Ammon's horn (tissue), 1 donor: ENCODE measurements around the gene CHMP1A.
"Not testable (repeated sequence)": the region's sequence is repeated elsewhere in the genome, so short reads cannot be mapped to it uniquely, and the experiment has no call there.

Experiments used
- DNase-seq: peaks from one replicate; pipeline ENCODE4 v3.0.0-alpha.2; 2016; ENCODE audit warnings: low spot score

The CHMP1A gene

DNA sequence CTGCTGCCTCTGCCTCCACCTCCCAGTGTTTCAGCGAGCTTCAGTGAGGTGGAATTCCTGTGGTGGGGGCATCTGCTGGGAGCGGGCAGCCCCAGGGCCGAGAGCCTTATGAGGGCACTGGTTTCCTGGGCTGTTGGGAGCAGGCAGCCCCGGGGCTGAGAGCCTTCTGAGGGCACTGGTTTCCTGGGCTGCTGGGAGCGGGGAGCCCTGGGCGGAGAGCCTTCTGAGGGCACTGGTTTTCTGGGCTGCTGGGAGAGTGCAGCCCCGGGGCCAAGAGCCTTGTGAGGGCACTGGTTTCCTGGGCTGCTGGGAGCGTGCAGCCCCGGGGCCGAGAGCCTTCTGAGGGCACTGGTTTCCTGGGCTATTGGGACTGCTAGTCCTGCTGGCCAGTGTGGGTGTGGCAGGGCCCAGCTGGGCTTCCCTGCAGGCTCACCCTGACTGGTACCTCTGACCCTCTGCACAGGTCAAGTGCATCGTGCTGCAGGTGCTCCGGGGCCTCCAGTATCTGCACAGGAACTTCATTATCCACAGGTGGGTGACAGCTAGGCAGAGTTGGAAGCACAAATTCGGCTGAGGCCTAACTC lies 34.6 kb upstream of the CHMP1A start:
- DNase-seq: no peak

DNA sequence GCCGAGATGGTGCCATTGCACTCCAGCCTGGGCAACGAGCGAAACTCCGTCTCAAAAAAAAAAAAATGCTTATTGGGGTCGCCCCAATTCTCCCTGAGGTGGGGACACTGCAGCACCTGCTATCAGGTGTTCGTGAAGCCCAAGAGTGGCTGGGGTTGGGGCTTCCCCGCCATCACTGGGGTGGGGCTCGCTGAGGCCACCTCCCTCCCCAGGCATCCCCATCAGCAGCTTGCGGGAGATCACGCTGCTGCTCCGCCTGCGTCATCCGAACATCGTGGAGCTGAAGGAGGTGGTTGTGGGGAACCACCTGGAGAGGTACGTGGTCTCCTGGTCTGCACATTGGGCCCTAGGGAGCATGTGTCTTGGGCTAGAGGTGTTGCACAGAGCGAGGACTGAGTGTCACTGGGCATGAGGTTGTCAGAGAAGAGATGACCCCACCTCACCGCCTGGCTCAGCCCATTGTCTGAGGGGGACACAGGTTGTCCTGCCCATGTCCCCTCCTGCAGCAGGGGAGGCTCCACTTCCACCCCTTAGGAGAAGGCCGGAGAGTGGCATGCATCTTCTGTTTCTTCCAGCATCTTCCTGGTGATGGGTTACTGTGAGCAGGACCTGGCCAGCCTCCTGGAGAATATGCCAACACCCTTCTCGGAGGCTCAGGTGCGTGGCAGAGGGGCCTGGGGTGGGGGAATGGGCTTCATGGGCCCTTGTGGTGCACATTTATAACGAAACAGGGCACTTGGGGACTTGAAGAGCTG lies 33.9 kb upstream of the CHMP1A start:
- DNase-seq: no peak

- DNase-seq: no peak
These were observed 32.9 kb upstream of the CHMP1A start for GRCh38 chr16:89690392-89690901.

GRCh38 chr16:89689621-89690020 lies 32.1 kb upstream of the CHMP1A start:
- DNase-seq: not testable (repeated sequence)

GRCh38 chr16:89689142-89689541 lies 31.6 kb upstream of the CHMP1A start:
- DNase-seq: no peak

DNA sequence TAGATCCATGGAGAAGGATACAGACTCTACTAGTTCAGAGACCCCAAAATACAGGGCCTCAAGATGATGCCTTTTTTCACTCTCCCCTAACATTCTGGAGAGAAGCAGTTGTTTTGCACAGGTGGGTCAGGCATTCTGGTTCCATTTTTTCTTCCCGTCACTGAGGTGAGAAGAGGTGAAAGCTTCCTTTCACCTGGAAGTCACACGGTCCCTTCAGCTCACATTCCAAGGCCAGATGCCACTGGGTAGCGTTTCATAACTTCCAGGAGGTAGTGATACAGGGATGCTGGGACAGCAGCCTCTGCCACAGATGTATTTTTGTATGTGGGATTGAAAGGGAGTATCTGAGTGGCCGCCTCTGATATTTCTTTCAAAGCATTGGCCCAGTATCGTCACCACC lies 30.9 kb upstream of the CHMP1A start:
- DNase-seq: no peak

GRCh38 chr16:89687092-89687940 lies 29.8 kb upstream of the CHMP1A start:
- DNase-seq: no peak

GRCh38 chr16:89686520-89687091 lies 29.1 kb upstream of the CHMP1A start, which contains the start of gene CDK10:
Gene CDK10, plus strand, starts transcription at chr16:89686689. Its CDS starts 22 bp downstream, at chr16:89686711.
- DNase-seq: peak; percentile 86

DNA sequence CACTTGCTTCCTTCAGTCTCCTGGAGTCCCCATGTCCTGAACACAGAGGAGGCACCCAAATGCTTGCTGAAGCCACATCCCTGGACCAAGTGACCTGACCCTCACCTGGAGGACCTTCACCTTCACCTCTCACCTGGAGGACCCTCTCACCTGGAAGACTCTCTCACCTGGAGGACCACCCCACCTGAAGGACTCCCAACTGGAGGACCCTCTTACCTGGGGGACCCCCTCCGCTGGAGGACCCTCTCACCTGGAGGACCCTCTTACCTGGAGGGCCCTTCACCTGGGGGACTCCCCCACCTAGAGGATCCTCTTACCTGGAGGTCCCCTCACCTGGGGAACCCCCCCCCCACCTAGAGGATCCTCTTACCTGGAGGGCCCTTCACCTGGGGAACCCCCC lies 28.4 kb upstream of the CHMP1A start:
- DNase-seq: no peak

- DNase-seq: no peak
These were observed 20.8 kb upstream of the CHMP1A start for GRCh38 chr16:89678258-89678657.

DNA sequence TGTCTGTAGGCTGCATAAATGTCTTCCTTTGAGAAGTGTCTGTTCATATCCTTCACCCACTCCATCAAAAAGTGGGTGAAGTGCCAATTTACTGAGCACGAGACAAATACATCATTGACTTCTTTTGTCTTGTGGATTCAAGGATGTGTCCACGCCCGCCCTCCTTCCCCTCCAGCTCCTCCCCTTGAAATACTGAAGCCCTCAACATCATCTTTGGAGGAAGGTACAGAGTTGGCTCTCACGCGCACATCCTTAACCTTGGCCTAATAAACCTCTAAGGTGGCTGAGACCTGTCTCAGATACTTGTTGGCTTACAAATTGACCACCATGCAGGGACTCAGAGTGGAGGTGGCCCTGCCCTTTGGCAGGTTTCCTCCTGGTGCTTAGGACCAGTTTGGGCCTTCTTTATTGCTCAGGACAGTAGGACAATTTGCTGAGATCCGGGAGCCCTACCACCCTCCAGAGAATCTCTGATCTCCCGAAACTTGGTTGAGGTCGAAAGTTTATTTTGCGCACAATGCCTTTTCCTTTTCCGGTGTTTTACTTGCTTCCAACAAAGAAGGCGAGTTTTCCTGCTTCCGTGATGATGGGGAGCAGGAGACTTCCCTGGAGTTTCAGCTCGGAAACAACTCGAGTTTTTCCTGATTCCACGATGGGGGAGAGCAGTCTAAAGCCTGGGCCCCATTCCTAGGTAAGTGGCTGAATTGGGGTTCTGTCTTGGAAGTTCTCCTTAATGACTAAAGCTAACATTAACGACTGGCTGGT lies 14.9 kb upstream of the CHMP1A start:
- no peak for DNase-seq

DNA sequence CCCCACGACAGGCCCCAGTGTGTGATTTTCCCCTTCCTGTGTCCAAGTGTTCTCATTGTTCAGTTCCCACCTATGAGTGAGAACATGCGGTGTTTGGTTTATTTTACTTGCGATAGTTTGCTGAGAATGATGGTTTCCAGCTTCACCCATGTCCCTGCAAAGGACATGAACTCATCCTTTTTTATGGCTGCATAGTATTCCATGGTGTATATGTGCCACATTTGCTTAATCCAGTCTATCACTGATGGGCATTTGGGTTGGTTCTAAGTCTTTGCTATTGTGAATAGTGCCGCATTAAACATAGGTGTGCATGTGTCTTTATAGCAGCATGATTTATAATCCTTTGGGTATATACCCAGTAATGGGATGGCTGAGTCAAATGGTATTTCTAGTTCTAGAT lies 14.1 kb upstream of the CHMP1A start:
- DNase-seq: not testable (repeated sequence)

DNA sequence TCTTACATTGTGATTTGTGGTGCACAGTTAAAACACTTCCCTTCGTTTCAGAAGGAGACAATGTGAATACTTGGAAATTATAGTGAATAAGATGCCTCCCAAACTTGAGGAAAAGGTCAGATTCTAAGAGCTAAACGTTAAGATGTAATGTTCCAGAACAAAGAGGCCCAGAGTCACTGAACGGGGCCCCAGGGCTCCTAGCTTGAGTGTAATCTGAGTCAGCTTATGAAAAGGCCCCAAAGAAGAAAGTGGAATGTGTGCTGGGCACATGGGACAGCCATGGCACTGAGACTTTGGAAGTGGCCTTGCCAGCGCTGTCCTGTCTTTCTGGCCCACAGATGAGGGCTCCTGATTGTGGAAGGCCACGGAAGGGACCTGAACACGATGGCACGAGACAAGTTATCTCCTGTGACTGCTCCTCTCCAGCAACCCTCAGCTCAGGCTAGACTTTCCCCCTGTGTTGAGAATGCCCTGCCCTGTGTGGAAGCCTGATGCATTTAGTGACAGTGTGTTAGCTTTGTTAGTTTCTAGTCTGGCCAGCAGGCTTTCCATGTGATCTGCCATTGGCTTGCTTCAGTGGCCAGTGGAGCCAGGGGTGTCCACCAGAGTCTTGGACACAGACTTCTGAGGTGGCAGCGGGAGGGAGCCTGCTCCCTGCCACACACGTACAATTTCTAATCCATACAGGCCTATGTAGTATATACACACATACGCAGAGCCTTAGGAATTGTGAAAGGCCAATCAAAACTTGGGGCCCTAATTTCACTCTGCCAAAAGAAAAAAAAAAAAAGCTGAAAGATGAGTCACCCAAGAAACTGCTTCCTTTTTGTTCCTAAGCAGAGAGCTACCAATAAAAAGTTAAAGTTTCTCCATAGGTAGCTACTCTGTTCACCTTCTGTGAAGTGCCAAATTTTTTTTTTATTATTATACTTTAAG lies 13.3 kb upstream of the CHMP1A start:
- no peak for DNase-seq

DNA sequence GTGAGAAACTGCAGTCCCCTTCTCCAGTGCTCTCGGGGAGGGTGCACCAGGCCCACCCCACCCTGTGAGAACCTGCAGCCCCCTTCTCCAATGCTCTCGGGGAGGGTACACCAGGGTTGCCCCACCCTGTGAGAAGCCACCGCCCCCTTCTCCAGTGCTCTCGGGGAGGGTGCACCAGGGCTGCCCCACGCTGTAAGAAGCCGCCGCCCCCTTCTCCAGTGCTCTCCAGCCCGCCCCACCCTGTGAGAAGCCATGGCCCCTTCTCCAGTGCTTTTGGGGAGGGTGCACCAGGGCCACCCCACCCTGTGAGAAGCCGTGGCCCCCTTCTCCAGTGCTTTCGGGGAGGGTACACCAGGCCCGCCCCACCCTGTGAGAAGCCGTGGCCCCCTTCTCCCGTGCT lies 12.2 kb upstream of the CHMP1A start:
- DNase-seq: no peak

GRCh38 chr16:89668790-89669158 lies 11.3 kb upstream of the CHMP1A start:
- DNase-seq: no peak

GRCh38 chr16:89667633-89668032 lies 10.1 kb upstream of the CHMP1A start:
- no peak for DNase-seq

DNA sequence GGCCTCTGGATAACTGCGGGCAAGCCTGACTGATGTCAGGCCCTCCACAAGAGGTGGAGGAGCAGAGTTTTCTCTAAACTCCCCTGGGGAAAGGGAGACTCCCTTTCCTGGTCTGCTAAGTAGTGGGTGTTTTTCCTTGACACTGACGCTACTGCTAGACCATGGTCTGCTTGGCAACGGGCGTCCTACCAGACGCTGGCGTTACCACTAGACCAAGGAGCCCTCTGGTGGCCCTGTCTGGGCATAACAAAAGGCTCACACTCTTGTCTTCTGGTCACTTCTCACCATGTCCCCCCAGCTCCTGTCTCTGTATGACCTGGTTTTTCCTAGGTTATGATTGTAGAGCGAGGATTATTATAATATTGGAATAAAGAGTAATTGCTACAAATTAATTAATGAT lies 9.5 kb upstream of the CHMP1A start:
- not testable (repeated sequence) for DNase-seq

- not testable (repeated sequence) for DNase-seq
These were observed 6.7 kb upstream of the CHMP1A start for GRCh38 chr16:89664238-89664637.

- DNase-seq: no peak
These were observed 3.7 kb upstream of the CHMP1A start for GRCh38 chr16:89661215-89661614.

DNA sequence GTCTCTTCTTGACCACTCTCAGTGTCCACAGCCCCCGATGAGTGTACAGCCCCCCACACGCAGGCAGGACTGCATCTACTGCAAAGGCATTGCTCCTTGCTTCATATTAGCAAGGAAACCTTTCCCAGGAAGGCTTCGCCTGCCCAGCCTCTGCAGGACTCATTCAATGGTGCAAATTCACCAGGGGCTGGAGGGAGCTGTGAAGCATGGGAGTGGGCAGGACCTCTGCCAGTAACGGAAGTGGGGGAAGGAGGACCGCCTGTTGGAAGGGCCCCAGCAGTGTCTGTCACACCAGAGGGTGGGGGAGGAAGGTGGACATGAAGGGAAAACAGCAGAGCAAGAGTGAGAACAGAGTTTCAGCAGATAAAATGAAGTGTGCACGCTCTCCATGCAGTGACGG lies 2.6 kb upstream of the CHMP1A start:
- DNase-seq: no peak
